Measurements from ENCODE around the gene MSRB3. TPM values are rescaled to one million over a fixed set of nuclear protein-coding genes. Genes with fewer than 3 reads are reported as not detected.

The MSRB3 gene
- total and polyA plus RNA-seq, 2 of the 4 experiments (the other 2 are of a cell fraction): 31.7 to 35.7 TPM

- no peak overlapping the region for H2BK20ac ChIP-seq (ENCODE audit: low read depth, low read length)
- intact Hi-C loops (cut with micrococcal nuclease): no loop called here
- no peak overlapping the region for H2BK5ac ChIP-seq (ENCODE audit: low read depth, low read length, poor library complexity, severe bottlenecking)
- no peak overlapping the region for H3K14ac ChIP-seq (replicated peaks; ENCODE audit: low read depth, low read length)
- no TSS peak for BruUV-seq (replicated peaks)
- in situ Hi-C loops (cut with MboI; ENCODE audit: low sequenced_read_pairs): no loop called here
- no peak overlapping the region for H3K9ac ChIP-seq (ENCODE audit: low read depth, low read length)
- peak overlapping the region; percentile 34; the same call in 1 of the 2 replicates for H3K23ac ChIP-seq (ENCODE audit: low read depth, low read length)
- no peak overlapping the region for H4K91ac ChIP-seq (ENCODE audit: insufficient read depth, low read depth, low read length)
- H4K20me1 ChIP-seq (ENCODE audit: insufficient read depth, low read length): no peaks in the 10 kb centered on the region
- no peak overlapping the region for H2AFZ ChIP-seq (replicated peaks; ENCODE audit: low read length, poor library complexity)
- H4K8ac ChIP-seq (ENCODE audit: low read depth in 2 of 2, low read length in 2 of 2): no peak overlapping the region
- no peak overlapping the region for H2AK5ac ChIP-seq (ENCODE audit: low read depth, low read length)
- H4K5ac ChIP-seq (ENCODE audit: low read depth, low read length): no peak overlapping the region
- no peak overlapping the region for H2BK120ac ChIP-seq (ENCODE audit: low read depth, low read length)
- peaks cover 6% of the 10 kb centered on the region for H3K36me3 ChIP-seq (ENCODE audit: control insufficient read depth, insufficient read depth, low read length)
- H2BK15ac ChIP-seq (ENCODE audit: low read depth, low read length): peak overlapping the region; percentile 60; the same call in 1 of the 3 replicates
- no peak overlapping the region for H3K4me2 ChIP-seq (ENCODE audit: low read depth, low read length)
- CTCF ChIA-PET: no interaction called here
- no peak overlapping the region for H3K18ac ChIP-seq (ENCODE audit: low read depth, low read length)
- H3K27me3 ChIP-seq (ENCODE audit: control insufficient read depth, insufficient read depth, low read length): no peaks in the 10 kb centered on the region
- H3K27ac ChIP-seq (ENCODE audit: insufficient read depth, low read length): no peak overlapping the region
- POLR2A ChIA-PET (ENCODE audit: unreplicated experiment): interaction anchor here (0.7 kb wide), 1 partner anchor 8 kb away, joined by 3 read pairs; no protein-coding TSS in a partner anchor
- no peak for TF ChIP-seq USF2 (IDR thresholded peaks at IDR 0.05; ENCODE audit: low read depth, low read length)
- no peak for TF ChIP-seq SMC3 (IDR thresholded peaks at IDR 0.05; ENCODE audit: low read depth, low read length)
- no peak for TF ChIP-seq FOS (IDR thresholded peaks at IDR 0.05; ENCODE audit: low read depth, low read length)
- no peak for TF ChIP-seq RAD21 (IDR thresholded peaks at IDR 0.05; ENCODE audit: low read length)
- no peak for TF ChIP-seq POLR2A (IDR thresholded peaks at IDR 0.05; ENCODE audit: low read depth, low read length)
- TF ChIP-seq RCOR1 (IDR thresholded peaks at IDR 0.05; ENCODE audit: insufficient replicate concordance, low read length): no peak
- H3K79me1 ChIP-seq (ENCODE audit: low read depth in 1 of 2, low read length in 2 of 2): peaks cover 9 to 27% of the 10 kb centered on the region in 2 experiments
- peaks cover 4% of the 10 kb centered on the region; the same call in 1 of the 2 replicates for H3K9me1 ChIP-seq (ENCODE audit: insufficient read depth, low read length)
- H3K4ac ChIP-seq (ENCODE audit: low read depth, low read length): no peak overlapping the region
- H3K9me3 ChIP-seq (ENCODE audit: control insufficient read depth, insufficient read depth, low read length): no peaks in the 10 kb centered on the region
- no peak for ATAC-seq (ENCODE audit: low read depth)
- no peak overlapping the region for H2AK9ac ChIP-seq (replicated peaks; ENCODE audit: low read depth, low read length, poor library complexity)
- no peak for DNase-seq
- H3K4me1 ChIP-seq (ENCODE audit: control insufficient read depth, insufficient read depth, low read length): peaks cover 3% of the 10 kb centered on the region; the same call in 1 of the 2 replicates
- dilution Hi-C loops (cut with HindIII; ENCODE audit: low sequenced_read_pairs, unreplicated experiment): no loop called here
- no peak overlapping the region for H3K4me3 ChIP-seq (ENCODE audit: insufficient read depth, low read depth, low read length)
- no peak overlapping the region for H3K56ac ChIP-seq (ENCODE audit: extremely low read depth, insufficient read depth, low read length)
Measured at GRCh38 chr12:65367396-65367795, 88.9 kb downstream of the MSRB3 start.

Data from IMR-90 (cell line).